Measurements from ENCODE around the gene NRG2.

GRCh38 chr5:140024928-140025327 lies 18.2 kb downstream of the NRG2 start:
- TF ChIP-seq POLR2AphosphoS5 (IDR thresholded peaks at IDR 0.05) (no peak), POLR2A (IDR thresholded peaks at IDR 0.05) (no peak)
- TF ChIP-seq, protein P1, sequence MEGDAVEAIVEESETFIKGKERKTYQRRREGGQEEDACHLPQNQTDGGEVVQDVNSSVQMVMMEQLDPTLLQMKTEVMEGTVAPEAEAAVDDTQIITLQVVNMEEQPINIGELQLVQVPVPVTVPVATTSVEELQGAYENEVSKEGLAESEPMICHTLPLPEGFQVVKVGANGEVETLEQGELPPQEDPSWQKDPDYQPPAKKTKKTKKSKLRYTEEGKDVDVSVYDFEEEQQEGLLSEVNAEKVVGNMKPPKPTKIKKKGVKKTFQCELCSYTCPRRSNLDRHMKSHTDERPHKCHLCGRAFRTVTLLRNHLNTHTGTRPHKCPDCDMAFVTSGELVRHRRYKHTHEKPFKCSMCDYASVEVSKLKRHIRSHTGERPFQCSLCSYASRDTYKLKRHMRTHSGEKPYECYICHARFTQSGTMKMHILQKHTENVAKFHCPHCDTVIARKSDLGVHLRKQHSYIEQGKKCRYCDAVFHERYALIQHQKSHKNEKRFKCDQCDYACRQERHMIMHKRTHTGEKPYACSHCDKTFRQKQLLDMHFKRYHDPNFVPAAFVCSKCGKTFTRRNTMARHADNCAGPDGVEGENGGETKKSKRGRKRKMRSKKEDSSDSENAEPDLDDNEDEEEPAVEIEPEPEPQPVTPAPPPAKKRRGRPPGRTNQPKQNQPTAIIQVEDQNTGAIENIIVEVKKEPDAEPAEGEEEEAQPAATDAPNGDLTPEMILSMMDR (IDR thresholded peaks at IDR 0.05) = no peak

Measured in prostate gland (tissue), 2 donors.